Stimulated activated naive CD8-positive, alpha-beta T cell treated with anti-CD3 and anti-CD28 coated beads, Interleukin-15, amount 100 ng/mL, for 72 hours (primary cell): ENCODE measurements around the gene SOD2.
A peak's percentile ranks its signal among the peaks of the same experiment; 100 is the strongest.
"Not testable (repeated sequence)": the region's sequence is repeated elsewhere in the genome, so short reads cannot be mapped to it uniquely, and the experiment has no call there.

Experiments
- ATAC-seq: fragments of 150-1000 bp; cut with Tn5 transposase; 2 replicates; pipeline ENCODE4 v1.10.0; 2021; ENCODE audit warnings: mild to moderate bottlenecking, moderate library complexity
- DNase-seq, 2 donors: peaks; one replicate each; pipeline ENCODE4 v3.0.0; 2021 to 2022
- H3K27ac Mint-ChIP-seq, 2 donors: one replicate each; pipeline ENCODE4 v1.8.0; 2022; ENCODE audit warnings: mild to moderate bottlenecking in 2 of 2, mixed read lengths in 2 of 2, moderate library complexity in 2 of 2
- H3K27me3 Mint-ChIP-seq: one replicate; pipeline ENCODE4 v1.8.0; 2022; ENCODE audit warnings: mixed read lengths
- H3K4me1 Mint-ChIP-seq: one replicate; pipeline ENCODE4 v1.8.0; 2022; ENCODE audit warnings: mild to moderate bottlenecking, mixed read lengths
- H3K4me3 Mint-ChIP-seq, 2 donors: one replicate each; pipeline ENCODE4 v1.8.0; 2022; ENCODE audit warnings: mild to moderate bottlenecking in 2 of 2, mixed read lengths in 2 of 2, moderate library complexity in 1 of 2
- H3K9me3 Mint-ChIP-seq, 2 donors: one replicate each; pipeline ENCODE4 v1.8.0; 2022; ENCODE audit warnings: mixed read lengths in 2 of 2

Gene SOD2

DNA sequence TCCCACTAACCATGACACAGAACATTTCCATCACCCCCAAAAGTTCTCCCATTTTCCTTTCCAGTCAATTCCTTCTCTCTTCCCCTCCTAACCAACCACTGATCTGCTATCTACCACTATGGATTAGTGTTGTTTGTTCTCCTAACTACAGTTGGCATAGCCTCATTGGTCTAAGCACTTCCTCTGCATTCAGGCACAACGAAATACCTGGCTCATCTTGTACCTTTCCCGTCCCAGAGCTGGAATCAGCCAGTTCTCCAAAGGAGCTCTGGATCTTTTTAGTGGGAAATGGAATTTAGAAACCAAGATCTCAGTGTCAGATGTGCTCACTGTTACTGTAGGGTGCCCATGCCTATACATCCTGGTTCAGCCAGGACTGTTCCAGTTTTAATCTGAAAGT lies 30.2 kb upstream of the SOD2 start:
- Mint-ChIP-seq H3K27ac (no peak overlapping the region), H3K27me3 (no peaks in the 10 kb centered on the region), H3K4me1 (peaks cover 26% of the 10 kb centered on the region), H3K9me3 (no peaks in the 10 kb centered on the region), H3K4me3 (no peak overlapping the region)
- no peak for ATAC-seq
- no peak for DNase-seq

DNA sequence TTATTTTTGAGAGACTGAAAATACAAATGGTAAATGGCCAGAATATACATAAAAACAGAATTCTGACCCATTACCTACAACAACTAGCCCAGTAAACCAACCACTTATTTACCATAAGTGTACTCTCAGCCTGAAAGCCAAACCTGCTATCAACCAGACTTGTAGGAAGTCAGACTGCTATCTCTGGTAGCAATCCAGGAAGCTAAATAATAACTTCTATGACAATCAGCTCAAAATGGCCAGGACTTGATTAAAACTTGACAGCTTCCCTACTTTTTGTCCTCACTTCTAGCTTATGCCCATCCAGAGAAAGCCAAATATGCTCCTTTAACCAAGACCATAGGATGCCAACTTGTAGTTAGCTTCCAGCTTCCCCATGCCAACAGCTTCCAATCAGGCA lies 29.6 kb upstream of the SOD2 start:
- no peaks in the 10 kb centered on the region for H3K27me3 Mint-ChIP-seq
- H3K27ac Mint-ChIP-seq, result no peak overlapping the region
- peaks cover 26% of the 10 kb centered on the region for H3K4me1 Mint-ChIP-seq
- no peak for ATAC-seq
- no peaks in the 10 kb centered on the region for H3K9me3 Mint-ChIP-seq
- no peak overlapping the region for H3K4me3 Mint-ChIP-seq
- no peak for DNase-seq

DNA sequence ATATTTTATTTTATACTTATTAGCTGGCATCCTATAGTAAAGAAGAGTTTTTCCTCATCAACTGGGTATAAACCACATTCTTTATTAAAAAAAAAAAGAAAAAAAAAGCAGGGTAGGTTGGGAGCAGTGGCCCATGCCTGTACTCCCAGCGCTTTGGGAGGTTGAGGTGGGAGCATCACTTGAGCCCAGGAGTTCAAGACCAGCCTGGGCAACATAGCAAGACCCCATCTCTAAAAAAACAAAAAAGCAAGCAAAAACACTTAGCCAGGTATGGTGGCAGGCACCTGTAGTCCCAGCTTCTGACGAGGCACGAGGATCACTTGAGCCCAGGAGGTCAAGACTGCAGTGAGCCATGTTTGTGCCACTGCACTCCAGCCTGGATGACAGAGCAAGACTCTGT lies 28.9 kb upstream of the SOD2 start:
- ATAC-seq, H3K27me3 Mint-ChIP-seq, H3K4me3 Mint-ChIP-seq, H3K9me3 Mint-ChIP-seq, H3K27ac Mint-ChIP-seq, DNase-seq: not testable (repeated sequence)
- peaks cover 26% of the 10 kb centered on the region for H3K4me1 Mint-ChIP-seq

DNA sequence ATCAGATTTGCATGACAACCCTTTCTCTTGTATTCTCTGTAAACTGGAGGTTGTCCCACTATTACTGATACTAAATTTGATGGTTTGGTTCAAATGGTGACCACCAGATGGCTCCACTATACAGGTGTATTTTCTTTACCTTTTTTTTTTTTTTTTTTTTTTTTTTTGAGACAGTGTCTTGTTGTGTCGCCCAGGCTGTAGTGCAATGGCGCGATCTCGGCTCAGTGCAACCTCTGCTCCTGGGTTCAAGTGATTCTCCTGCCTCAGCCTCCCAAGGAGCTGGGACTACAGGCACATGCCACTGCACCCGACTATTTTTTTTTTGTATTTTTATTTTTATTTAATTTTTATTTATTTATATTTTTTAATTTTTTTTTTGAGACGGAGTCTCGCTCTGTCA lies 27.7 kb upstream of the SOD2 start:
- peak in 1 of 2 donors; percentile 38 for DNase-seq
- no peak overlapping the region for H3K27ac Mint-ChIP-seq
- H3K27me3 Mint-ChIP-seq, result no peaks in the 10 kb centered on the region
- H3K4me1 Mint-ChIP-seq, result peaks cover 18% of the 10 kb centered on the region
- no peaks in the 10 kb centered on the region for H3K9me3 Mint-ChIP-seq
- ATAC-seq, result peak; percentile 62
- H3K4me3 Mint-ChIP-seq, result no peak overlapping the region

DNA sequence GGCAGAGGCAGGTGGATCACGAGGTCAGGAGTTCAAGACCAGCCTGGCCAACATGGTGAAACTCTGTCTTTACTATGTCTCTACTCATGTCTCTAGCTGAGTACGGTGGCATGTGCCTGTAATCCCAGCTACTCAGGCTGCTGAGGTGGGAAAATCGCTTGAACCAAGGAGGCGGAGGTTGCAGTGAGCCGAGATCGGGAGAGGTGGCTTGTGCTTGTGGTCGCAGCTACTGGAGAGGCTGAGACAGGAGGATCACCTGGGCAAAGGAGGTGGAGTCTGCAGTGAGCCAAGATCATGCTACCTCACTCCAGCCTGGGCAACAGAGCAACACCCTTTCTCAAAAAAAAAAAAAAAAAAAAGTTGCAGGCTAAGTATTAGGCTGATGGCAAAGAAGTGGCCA lies 26.2 kb upstream of the SOD2 start:
- ATAC-seq (no peak), DNase-seq (no peak)
- H3K27me3 Mint-ChIP-seq, result no peaks in the 10 kb centered on the region
- no peak overlapping the region for H3K27ac Mint-ChIP-seq
- H3K4me3 Mint-ChIP-seq, result no peak overlapping the region
- H3K4me1 Mint-ChIP-seq, result peaks cover 7% of the 10 kb centered on the region
- H3K9me3 Mint-ChIP-seq, result no peaks in the 10 kb centered on the region

DNA sequence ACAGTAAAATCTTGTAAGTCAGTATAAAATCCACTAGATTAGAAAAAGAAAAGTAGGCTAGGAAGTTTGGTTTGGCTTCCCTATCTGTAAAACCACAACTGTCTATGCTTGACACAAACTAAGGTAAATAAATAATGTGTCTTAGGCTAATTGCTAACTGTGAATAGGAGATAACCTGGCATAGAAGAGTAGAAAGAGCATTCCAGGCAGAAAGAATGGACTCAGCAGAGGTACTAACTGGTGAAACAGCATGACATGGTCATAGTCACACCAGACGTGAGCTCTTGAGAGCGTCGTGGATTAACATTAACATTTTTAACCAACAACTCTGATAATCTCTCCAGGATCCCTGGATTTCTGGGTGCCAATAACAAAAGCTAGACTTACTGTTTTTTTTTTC lies 25.6 kb upstream of the SOD2 start:
- DNase-seq, result no peak
- Mint-ChIP-seq H3K27ac (no peak overlapping the region), H3K4me3 (no peak overlapping the region), H3K4me1 (peaks cover 6% of the 10 kb centered on the region), H3K9me3 (no peaks in the 10 kb centered on the region), H3K27me3 (no peaks in the 10 kb centered on the region)
- ATAC-seq, result no peak

DNA sequence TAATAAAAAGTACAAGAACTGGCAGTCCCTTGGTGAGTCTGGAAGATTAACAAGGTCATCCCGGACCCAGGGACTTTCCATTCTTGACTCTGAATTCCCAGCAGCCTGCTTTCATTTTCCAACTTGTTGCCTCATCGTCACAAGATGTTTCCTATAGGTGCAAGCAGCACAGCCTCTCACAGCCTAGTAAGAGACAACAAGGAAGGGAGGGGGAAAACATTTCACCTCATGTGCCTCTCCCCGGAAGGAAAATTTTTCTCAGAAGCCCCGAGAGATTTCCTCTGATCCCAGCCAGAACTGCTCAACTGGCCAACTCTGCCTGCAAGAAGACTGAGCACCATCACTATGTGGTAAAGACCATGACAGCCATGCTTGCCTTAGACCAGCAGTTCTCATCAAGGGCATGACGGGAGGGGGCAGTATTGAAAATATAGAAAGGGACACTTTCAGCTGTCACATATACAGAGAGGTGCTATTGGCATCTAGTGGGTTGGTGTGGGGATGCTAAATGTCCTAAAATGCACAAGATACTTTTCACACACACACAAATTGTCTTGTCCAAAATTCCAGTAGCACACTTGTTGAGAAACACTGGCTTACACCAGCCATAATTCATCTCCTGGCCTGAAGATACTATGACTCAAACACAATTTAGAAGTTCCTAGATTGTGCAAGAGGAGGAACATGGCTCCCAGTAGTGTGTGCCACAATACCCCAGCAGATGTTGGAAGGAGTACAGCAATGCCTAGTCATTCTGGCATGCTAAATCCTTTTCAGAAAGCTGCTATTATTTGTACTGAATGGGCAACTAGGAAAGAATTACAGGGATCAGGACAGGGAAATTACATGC lies 23.4 kb upstream of the SOD2 start:
- DNase-seq (no peak), ATAC-seq (no peak)
- Mint-ChIP-seq H3K9me3 (no peaks in the 10 kb centered on the region), H3K4me3 (no peak overlapping the region), H3K27me3 (no peaks in the 10 kb centered on the region), H3K27ac (no peak overlapping the region), H3K4me1 (no peaks in the 10 kb centered on the region)

DNA sequence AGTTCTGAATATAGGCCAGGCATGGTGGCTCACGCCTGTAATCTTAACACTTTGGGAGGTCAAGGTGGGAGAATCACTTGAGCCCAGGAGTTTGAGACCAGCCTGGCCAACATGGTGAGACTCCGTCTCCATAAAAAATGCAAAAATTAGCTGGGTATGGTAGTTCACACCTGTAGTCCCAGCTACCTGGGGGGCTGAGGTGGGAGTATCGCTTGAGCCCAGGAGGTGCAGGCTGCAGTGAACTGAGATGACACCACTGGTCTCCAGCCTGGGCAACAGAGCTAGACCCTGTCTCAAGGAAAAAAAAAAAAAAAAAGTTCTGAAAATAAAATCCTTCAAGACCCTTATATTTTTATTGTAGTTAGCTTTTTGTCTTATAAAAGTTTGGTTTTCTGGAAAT lies 22.6 kb upstream of the SOD2 start:
- no peaks in the 10 kb centered on the region for H3K4me1 Mint-ChIP-seq
- H3K27ac Mint-ChIP-seq, result no peak overlapping the region
- ATAC-seq (no peak), DNase-seq (no peak)
- H3K4me3 Mint-ChIP-seq, result no peak overlapping the region
- no peaks in the 10 kb centered on the region for H3K9me3 Mint-ChIP-seq
- no peaks in the 10 kb centered on the region for H3K27me3 Mint-ChIP-seq

DNA sequence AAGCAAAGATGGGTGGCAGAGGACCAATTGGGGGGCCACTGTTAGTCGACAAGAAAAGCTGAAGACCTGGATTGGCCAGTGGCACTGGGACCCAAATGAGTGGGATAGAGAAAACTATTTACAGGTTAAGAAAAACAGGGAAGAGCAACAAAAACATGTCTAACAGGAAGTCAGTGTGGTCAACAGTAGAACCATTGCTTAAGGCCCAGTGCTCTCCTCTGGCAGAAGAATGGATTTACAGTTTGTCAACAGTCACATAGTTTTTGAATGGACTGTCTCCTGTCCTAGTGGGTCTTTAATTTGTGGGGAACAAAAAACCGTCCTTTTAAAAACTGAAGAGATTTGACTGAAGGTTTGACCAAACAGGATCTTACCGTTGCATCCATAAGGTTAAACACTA lies 22.1 kb upstream of the SOD2 start:
- H3K9me3 Mint-ChIP-seq, result no peaks in the 10 kb centered on the region
- no peak overlapping the region for H3K4me3 Mint-ChIP-seq
- ATAC-seq (no peak), DNase-seq (no peak)
- H3K27me3 Mint-ChIP-seq, result no peaks in the 10 kb centered on the region
- no peak overlapping the region for H3K27ac Mint-ChIP-seq
- H3K4me1 Mint-ChIP-seq, result no peaks in the 10 kb centered on the region

DNA sequence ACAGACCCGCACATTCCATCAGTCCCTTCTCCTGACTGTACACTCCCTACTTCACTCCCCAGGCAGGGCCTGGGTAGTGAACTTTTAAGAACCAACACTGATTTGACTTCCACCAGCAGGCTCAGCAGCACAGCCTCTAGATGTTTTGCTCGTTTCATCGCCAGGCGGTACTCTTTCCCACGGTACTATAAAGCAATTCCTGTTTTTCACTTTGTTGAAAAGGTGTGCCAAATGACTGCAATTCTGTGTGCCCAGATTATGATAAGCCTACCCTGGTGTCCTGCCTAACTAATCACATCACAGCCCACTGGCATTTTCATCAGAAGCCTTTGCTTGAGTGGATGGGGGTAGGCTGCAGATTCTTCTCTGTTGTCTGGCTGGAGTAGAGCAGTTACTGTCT lies 21.4 kb upstream of the SOD2 start:
- no peak overlapping the region for H3K27ac Mint-ChIP-seq
- ATAC-seq, result no peak

DNA sequence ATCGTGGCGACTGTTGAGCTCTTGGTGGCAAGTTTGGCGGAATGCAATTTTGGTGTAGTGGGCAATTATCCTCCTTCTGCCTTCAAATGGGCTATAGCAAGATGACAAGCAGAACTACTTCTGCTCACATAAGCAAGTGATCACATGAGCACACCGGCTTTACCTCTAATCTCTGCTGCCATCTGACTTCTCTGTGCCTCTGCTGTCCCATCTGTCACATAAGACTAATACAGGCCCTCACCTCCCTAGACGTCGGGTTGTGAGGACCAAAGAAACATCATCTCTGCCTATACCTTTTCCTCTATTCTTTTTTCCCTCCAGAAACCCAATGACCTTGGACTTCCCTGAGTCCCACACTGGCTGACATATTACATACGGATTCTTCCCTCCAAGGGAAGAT lies 20.9 kb upstream of the SOD2 start:
- Mint-ChIP-seq H3K4me1 (no peaks in the 10 kb centered on the region), H3K4me3 (no peak overlapping the region), H3K27me3 (no peaks in the 10 kb centered on the region), H3K9me3 (no peaks in the 10 kb centered on the region), H3K27ac (no peak overlapping the region)
- DNase-seq, result no peak
- no peak for ATAC-seq

More for the DNA sequence above, 21.4 kb upstream of the SOD2 start:
- Mint-ChIP-seq H3K9me3 (no peaks in the 10 kb centered on the region), H3K4me3 (no peak overlapping the region), H3K27me3 (no peaks in the 10 kb centered on the region), H3K4me1 (no peaks in the 10 kb centered on the region)
- DNase-seq, result no peak

DNA sequence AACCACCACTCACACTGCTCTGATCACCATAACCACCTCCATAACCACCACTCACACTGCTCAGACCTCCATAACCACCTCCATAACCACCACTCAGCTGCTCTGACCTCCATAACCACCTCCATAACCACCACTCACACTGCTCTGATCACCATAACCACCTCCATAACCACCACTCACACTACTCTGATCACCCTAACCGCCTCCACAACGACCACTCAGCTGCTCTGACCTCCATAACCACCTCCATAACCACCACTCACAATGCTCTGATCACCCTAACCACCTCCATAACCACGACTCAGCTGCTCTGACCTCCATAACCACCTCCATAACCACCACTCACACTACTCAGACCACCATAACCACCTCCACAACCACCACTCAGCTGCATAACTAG lies 19.3 kb upstream of the SOD2 start:
- not testable (repeated sequence) for H3K27me3 Mint-ChIP-seq, H3K27ac Mint-ChIP-seq, H3K4me1 Mint-ChIP-seq, DNase-seq, H3K4me3 Mint-ChIP-seq, ATAC-seq, H3K9me3 Mint-ChIP-seq

DNA sequence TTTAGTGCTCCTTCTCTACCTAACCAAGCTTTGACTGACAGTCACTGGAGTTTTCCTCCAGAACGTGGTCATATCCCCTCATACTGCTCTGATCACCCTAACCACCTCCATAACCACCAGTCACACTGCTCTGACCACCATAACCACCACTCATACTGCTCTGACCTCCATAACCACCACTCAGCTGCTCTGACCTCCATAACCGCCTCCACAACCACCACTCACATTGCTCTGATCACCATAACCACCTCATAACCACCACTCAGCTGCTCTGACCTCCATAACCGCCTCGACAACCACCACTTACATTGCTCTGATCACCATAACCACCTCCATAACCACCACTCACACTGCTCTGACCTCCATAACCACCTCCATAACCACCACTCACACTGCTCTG lies 17.6 kb upstream of the SOD2 start:
- H3K4me1 Mint-ChIP-seq, H3K9me3 Mint-ChIP-seq, ATAC-seq, H3K27me3 Mint-ChIP-seq, DNase-seq, H3K4me3 Mint-ChIP-seq, H3K27ac Mint-ChIP-seq: not testable (repeated sequence)

DNA sequence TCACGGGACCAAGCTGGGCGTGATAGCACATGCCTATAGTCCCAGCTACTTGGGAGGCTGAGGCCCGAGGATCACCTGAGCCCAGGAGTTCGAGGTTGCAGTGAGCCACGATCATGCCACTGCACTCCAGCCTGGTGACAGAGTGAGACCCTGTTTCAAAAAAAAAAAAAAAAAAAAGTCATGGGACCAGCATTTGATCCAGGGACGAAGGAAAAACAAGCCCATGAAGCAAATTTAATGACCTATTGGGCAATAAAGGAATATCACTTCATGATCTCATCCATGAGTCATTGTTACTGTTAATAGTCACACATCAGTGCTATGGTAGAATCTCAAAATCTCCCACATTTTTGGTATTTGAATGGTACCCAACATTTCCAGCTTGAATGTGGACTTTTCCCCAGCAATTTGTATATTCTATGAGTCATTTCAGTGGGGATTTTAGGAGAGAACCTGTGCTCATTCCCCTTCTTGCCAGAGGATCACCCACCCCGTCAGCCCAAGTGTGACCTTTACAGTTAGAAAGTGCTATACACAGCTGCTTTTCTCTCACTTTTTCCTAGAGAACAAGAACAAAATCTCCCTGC lies 8.5 kb upstream of the SOD2 start:
- Mint-ChIP-seq H3K9me3 (no peaks in the 10 kb centered on the region), H3K4me1 (peaks cover 16% of the 10 kb centered on the region), H3K27ac (no peak overlapping the region), H3K4me3 (no peak overlapping the region), H3K27me3 (no peaks in the 10 kb centered on the region)
- DNase-seq (no peak), ATAC-seq (peak; percentile 52)

DNA sequence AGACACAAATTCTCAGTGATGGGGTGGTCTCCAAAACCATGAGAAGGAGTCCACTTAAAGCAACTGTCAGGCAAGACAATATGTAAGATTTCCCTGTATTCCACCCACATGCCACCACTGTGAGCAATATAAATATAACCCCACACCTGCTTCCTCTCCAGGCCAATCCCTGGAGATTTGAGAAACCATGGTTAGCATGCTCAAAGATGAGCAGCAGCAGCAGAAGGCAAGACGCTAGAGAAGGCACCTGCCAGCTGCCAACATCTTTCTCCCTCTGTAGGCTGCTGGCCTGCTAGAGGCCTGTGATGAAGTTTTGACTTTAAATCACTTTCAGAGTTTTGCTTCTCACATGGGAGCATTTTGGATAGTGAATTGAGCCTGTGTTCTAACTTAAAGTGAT lies 7.9 kb upstream of the SOD2 start:
- no peak overlapping the region for H3K4me3 Mint-ChIP-seq
- H3K27me3 Mint-ChIP-seq, result no peaks in the 10 kb centered on the region
- no peak overlapping the region for H3K27ac Mint-ChIP-seq
- ATAC-seq (no peak), DNase-seq (no peak)
- H3K4me1 Mint-ChIP-seq, result peaks cover 16% of the 10 kb centered on the region
- H3K9me3 Mint-ChIP-seq, result no peaks in the 10 kb centered on the region

DNA sequence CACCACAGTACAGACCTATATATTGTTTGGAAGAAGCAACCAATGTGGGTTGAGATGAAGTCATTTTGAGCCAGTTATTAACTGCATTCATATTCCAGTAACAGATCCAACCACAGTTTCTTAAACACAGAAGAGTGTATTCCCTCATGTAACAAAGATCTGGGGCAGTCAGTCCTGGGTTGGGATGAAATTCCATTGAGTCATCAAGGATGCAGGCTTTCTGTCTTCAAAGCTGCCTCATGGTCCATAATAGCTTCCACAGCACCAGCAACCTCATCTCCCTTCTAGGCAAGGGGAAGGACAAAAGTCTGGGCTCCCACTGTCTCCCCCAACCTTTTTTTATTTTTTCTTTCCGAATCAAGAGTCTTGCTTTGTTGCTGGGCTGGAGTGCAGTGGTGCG lies 2.9 kb upstream of the SOD2 start:
- Mint-ChIP-seq H3K9me3 (no peaks in the 10 kb centered on the region), H3K27ac (no peak overlapping the region), H3K4me3 (no peak overlapping the region), H3K4me1 (peaks cover 36% of the 10 kb centered on the region), H3K27me3 (no peaks in the 10 kb centered on the region)
- DNase-seq (no peak), ATAC-seq (no peak)
